ENCODE results near the gene ZNF622.

ZNF622 gene

DNA sequence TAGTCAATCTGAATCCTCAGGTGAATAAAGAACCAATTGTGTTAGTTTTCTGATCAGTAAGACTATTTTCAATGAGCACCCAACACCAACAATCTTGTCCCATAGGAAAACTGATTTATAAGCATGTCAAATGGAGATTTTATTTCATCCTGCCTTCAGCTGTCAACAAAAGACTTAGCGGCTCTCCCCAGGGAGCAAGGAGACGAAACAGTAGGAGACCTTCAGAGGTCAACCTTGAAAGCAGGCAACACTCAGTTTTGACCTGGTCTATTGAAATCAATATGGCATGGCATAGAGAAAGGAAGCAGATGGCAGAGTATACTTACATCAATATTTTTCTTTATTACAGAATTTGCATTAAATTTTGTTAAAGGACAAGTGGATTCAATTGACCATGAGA lies 34.1 kb downstream of the ZNF622 start:
- no peak for DNase-seq (ENCODE audit: low spot score)

GRCh38 chr5:16430349-16431089 lies 35.1 kb downstream of the ZNF622 start:
- DNase-seq (ENCODE audit: low spot score), result no peak

DNA sequence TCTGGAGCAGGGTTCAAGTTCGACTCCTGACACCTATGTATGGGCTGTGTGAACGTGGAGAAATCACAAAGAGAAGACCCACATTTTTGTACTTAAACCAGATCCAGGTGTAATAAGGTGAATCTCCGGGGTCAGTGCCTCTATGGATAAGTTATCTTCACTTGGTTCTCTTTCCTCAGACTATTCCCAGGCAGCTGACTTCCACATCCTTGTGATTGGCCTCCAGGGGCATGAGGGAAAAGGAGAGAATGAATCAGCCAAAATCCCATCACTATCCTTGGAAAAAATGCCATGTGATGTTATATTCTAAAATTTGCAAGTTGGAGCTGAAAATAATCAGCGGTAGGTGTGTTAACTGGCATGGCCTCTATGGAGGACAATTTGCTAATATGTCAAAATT lies 37.2 kb downstream of the ZNF622 start:
- no peak for DNase-seq (ENCODE audit: low spot score)

DNA sequence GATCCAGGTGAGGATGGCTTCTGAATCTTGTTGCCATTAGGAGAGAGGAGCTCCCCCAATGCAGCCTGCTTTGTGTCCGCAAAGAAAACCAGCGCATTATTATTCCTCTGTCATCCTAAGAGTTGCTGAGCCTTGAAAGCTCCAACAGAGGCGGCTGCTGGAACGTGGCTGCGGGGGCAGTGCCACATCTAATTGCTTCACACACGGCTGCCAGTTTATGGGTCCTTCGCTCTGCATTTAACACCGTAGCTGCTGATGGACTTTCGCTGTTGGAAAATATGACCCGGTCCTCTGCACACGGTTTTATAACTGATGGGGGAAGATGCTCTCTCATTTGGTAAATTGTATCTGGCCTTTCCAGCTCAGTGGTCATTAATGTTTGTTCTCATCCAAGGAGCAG lies 38.0 kb downstream of the ZNF622 start:
- DNase-seq (ENCODE audit: low spot score), result no peak

GRCh38 chr5:16418471-16418922 lies 47.1 kb downstream of the ZNF622 start:
- DNase-seq (ENCODE audit: low spot score), result no peak

DNA sequence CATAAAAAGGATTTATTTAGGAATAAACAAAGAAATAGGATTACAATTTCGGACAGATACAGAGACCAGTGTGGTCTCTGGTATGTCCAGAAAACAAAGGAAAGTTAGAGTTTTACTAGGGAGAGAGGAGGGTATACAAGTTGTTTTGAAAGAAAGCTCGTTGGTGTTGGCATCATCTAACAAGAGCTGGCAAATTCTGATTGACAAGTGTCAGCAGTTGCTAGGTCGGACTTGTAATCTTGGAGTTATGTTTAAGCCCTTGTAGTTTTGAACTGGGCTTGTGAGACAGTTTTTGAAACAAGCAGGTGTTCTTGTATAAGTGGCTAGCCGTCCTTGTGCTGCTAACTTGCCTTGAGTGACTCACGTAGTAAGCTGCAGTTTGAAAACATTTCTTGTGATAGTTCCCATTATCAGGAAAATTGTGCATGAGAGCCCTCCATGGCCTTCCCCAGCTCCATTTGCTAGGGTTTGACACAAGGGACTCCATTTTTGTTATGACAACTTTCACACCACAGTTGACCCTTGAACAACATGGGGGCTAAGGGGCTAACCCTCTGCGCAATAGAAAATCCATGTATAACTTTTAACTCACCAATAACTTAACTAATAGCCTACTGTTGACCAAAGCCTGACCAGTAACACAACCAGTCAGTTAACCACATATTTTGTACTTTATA lies 48.1 kb downstream of the ZNF622 start:
- no peak for DNase-seq (ENCODE audit: low spot score)

DNA sequence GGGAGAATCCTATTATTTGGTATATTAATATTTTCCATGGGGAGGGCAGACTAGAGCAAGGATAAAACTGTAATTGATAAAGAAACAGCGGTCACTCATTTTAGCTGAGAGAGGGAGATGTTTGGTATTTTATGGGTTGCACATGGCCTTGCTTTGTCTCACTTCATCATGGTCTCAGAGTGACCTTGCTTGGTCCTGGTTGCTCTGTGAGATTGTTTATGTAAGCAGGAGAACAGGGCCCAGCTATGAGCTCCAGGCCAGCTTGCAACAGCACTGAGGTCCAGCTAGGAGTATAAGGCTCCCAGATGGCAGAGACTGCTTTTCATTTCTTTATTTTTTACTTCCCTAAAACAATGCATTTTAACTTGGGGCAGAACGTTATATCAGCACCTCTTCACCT lies 50.7 kb downstream of the ZNF622 start:
- DNase-seq (ENCODE audit: low spot score), result no peak

DNA sequence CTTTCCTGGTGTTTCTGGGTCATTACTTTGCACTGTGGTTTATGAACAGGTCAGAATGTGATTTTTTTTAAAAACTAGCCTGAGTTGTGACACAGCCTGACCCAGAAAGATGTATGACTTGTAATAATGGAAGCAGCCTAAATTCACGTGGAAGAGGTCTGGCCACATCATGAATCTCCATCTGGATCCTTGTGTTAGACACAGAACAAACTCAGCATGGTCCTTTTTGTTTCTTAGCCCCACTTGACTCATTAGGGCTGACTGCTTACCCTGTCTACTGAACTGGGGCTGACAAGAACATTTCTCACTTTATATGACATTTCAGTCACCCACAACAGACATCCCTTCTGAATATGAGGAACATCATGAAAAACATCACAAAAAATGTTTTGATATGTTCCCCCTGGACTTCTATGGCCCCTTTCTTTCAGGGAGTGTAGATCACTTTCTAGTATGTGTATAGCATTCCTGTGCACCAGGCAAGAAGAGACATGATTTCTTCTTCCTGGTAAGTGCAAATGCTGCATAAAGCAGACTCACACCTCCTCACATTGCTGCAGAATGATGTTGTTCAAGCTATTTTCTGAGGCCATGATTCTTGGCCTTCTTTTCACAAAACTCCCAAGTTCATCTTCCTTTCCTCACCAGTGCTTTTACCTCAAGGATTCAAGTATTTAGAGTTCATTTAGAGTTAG lies 52.3 kb downstream of the ZNF622 start:
- DNase-seq (ENCODE audit: low spot score), result no peak

- DNase-seq (ENCODE audit: low spot score), result no peak
Observed at GRCh38 chr5:16412556-16412955, 53.0 kb downstream of the ZNF622 start.

GRCh38 chr5:16411741-16412455 lies 53.7 kb downstream of the ZNF622 start:
- no peak for DNase-seq (ENCODE audit: low spot score)

- no peak for DNase-seq (ENCODE audit: low spot score)
Observed at GRCh38 chr5:16411235-16411634, 54.4 kb downstream of the ZNF622 start.

DNA sequence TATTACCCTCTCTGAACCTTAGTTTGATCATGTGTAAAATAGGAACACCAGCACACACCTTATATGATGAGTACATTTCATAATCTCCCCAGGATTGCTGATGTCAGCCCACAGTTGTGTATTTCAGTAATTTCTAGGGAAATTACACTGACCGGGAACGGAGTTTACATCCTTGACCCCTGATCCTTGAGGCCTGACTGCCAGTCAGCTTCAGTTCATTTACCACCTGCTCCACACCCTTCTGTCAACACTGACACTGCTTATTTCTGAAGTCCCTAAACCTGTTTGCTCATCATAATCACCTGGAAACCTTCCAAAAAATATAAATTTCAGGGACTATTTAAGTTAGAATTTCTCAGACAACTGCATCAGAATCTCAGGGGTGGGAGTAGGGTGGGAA lies 55.3 kb downstream of the ZNF622 start:
- no peak for DNase-seq (ENCODE audit: low spot score)

- DNase-seq (ENCODE audit: low spot score), result no peak
Observed at GRCh38 chr5:16406630-16407029, 59.0 kb downstream of the ZNF622 start.

- DNase-seq (ENCODE audit: low spot score), result no peak
Observed at GRCh38 chr5:16406023-16406422, 59.6 kb downstream of the ZNF622 start.

Measured in SW480 (cell line).